ENCODE results near the gene DDX5.

The DDX5 gene

DNA sequence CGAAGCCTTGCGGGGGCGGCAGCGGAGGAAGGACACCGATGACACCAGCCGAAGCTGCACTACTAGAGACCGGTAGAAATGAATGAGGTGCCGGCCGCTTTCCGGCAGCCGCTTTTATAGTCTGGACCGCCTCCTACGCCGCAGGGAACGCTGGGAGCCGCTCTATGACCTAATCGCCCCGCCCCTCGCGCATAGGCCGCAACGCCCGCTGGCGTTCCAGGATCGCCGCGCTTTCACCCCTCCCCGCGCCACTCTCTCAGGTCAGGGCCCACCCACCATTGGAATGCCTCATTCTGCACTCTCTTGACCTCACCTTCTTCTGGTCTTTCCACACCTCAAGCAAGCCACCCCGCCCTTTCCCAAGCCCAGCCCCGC is at the start of gene DDX5:
Gene DDX5, minus strand, starts transcription at position 89 of the 375 bp plus-strand sequence. CDS start 170 bp downstream, outside the sequence.
- no peak for DNase-seq (ENCODE audit: low read depth)

- no peak for DNase-seq (ENCODE audit: low read depth)
Measured at GRCh38 chr17:64555281-64555680, 49.2 kb upstream of the DDX5 start.

DNA sequence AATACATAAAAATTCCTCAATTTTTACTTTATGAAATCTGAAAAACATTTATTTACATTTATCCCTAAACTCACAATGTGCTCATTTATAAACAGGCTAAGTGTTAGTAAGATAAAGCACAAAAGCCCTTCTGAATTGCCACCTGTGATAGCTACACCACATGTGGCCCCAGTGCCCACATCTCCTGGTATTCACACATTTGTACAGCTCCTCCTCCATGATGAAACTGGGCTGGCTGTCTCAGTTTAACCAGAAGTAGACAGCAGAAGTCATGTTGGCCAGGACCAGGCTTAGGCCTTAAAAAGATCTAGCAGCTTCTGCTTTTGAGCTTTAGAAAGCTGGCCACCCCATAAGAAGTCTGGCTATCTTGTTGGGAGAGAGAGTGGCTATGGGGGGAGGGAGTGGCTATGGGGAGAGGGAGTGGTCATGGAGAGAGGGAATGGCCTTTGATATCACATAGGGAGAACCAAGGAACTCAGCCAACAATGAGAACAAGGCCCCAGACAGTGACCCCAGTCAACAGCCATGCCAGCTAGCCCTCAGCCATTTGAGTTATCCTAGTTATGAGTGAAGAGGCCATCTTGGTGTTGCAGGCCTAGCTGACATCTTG is 48.0 kb upstream of the DDX5 start:
- DNase-seq (ENCODE audit: low read depth): no peak

- no peak for DNase-seq (ENCODE audit: low read depth)
Measured at GRCh38 chr17:64551461-64551860, 45.4 kb upstream of the DDX5 start.

GRCh38 chr17:64547319-64547718 is 41.2 kb upstream of the DDX5 start:
- no peak for DNase-seq (ENCODE audit: low read depth)

DNA sequence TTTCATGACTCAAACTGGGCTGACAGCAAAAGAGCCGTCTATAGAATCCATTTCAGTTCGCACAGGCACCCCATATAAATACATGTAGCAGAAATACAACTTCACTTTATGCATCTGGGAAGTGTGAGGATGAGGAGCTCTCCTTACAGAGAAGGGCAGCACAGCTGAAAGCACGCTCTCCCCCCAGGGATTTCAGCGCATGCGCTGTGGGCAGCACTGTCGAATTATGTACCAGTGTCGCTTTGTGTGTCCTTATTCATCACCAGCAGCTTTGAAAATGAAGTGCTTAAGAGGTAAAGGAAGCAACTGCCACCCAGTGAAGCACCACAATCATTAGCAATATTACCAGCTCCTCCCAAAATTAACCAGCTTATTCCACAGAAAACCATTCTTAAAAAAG is 40.6 kb upstream of the DDX5 start:
- no peak for DNase-seq (ENCODE audit: low read depth)

DNA sequence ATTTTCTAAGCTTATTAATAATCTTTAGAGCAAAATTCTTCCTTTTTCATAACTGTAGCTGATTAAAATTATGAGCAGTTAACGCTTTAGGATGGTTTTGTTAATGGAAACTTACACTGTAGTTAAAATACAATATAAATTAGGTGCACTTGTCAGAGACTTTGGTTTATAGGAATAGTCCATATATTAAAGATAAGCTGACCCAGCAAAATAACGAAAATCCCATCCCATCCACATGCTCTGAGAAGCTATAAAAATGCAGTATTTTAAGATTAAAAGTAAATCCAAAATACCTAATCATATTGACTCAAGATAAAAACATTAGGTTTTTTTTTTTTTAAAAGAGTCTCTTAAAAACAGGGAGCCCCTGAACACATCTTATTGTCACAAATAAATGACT is 38.7 kb upstream of the DDX5 start:
- DNase-seq (ENCODE audit: low read depth): no peak

GRCh38 chr17:64540118-64540776 is 34.2 kb upstream of the DDX5 start:
- DNase-seq (ENCODE audit: low read depth): no peak

GRCh38 chr17:64538508-64539130 is 32.5 kb upstream of the DDX5 start:
- no peak for DNase-seq (ENCODE audit: low read depth)

DNA sequence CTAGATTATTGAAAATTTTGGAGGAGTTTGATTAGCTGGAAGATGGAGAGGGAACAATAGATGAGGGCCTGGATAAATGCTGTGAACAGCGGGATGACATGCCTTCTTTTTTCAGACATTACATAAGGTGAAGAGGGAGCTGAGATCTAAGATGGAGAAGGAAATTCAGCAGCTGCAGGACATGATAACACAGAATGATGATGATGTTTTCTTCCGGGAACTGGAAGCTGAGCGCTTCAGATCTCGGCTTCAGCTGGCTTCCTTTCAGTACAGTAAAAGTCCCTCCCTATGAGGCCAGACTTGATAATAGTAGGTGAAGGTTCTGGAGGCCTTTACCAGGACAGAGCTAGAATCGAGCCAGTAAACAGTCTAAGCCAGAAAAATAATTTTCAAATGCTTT is 31.4 kb upstream of the DDX5 start:
- no peak for DNase-seq (ENCODE audit: low read depth)

DNA sequence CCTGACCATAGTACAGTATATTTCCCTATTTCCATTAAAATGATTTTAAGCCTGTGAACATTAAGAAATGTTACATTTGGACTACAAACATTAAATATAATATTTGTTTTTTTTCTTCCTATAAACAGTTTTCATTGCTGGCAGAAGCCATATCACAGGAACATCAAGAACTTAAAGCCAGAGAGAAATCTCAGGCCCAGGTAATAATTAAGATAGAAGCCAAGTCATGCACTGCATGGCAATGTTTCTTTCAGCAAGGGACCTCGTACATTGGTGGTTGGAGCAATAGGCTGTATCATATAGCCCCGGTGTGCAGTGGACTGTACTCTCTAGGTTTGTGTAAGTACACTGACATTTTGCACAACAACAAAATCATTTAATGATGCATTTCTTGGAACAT is 30.8 kb upstream of the DDX5 start:
- DNase-seq (ENCODE audit: low read depth): no peak

DNA sequence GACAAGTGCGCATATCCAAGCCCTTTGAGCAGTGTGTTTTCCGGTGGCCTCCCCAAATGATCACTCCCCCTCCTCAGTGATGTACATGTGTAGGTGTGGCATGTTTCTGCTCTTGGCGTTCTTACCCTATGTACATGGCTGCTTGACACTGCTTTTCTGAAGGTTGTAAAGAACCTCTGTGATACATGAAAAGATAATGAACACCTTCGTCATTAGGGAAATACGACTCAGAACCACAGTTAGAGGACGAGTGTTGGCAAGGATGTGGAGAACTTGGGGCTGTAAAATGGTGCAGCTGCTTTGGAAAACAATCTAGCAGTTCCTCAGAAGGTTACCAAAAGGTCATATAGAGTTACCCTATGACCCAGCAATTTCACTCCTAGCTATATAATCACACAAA is 29.3 kb upstream of the DDX5 start:
- no peak for DNase-seq (ENCODE audit: low read depth)

DNA sequence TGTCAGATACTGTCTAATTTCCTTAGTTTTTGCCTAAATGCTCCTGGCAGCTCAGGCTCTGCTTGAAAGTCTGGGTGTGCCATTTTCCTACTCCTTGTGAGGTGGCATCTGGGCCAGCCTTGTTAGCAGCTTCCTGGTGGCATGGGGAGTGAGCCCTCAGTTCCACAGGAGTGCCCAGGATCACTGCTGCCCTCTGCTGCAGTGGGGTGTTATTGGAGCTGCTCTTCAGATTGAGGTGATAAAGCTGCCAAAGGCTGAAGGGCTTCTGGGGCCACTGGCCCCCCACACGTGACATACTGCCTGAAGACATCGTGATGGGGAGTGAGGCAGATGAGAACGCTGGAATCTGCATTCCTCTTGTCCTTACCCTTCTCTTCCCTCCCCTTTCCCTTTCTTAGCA is 28.1 kb upstream of the DDX5 start:
- DNase-seq (ENCODE audit: low read depth): no peak

DNA sequence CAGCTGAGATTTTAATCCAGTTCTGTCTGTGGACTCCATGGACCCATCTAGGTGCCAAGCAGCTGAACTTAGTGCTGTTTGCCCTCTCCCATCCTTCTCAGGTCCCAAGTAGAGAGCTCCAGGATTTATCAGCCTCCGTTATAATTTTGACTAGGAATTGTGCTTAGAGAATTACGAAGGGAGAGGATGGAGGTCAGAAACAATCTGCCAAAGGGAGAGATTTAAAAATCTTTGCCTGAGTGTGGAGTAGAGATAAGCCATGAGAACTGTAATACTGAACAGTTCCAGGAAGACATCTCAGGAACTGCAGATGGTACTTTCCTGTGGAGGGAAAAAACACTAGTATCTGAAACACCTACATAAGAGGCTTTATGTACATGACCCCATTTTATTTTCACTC is 27.7 kb upstream of the DDX5 start:
- no peak for DNase-seq (ENCODE audit: low read depth)

DNA sequence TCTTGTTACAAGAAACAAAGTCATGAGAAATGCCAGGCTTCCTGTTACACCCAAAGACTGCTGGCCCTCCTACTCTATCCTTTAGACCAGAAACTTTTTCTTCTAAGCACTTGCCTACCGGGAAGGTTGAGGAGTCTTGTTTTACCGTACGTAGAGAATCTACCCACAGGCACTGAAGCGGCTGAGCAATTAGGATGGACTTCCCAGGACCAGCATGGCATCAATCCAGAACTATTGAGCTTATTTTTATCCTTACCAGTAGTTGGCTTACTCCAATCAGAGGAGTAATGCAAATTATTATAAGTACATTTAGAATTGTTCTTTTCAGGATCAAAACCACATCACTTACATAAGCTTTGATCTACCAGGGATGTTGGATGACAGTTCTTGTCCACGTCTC is 26.3 kb upstream of the DDX5 start:
- no peak for DNase-seq (ENCODE audit: low read depth)

DNA sequence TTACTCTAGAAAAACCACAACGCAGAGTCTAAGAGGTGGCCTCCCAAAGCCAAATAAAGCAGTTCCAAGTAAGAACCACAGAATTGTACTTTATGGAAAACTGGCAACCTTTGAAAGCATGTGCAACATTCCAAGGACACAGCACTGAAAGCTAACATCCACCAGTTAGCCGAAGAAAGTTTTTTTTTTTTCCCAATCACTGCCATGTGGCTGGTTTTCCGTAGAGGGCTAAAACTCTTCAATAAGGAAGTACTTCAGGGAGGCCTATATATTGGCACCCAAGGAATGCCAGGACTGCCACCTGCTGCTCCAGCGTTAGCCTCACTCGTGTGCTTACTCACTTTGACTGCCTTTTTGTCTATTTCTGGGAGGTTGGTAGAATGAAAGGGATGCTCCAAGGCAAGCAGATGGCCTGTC is 25.9 kb upstream of the DDX5 start:
- no peak for DNase-seq (ENCODE audit: low read depth)

- DNase-seq (ENCODE audit: low read depth): no peak
Measured at GRCh38 chr17:64529221-64529620, 23.1 kb upstream of the DDX5 start.

GRCh38 chr17:64527914-64528313 is 21.8 kb upstream of the DDX5 start:
- no peak for DNase-seq (ENCODE audit: low read depth)

- DNase-seq (ENCODE audit: low read depth): no peak
Measured at GRCh38 chr17:64520359-64520758, 14.3 kb upstream of the DDX5 start.

DNA sequence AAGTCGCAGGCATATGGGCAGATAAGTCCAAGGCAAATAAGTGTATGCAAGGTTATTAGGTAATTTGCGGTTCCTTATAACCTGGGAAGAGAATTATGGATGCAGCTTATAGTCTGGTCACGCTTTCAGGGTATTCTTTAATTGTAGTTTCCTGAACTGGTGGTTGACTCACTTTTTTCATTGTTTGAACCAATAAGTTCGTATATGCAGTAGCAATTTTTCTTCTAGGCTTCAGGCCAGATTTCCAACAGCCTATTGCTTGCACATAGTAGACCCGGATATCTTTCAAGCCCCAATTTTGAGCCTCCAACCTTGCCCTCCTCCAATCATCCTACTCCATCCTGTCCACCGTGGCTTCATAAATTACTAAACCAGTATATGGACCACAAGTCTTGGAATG is 13.5 kb upstream of the DDX5 start:
- no peak for DNase-seq (ENCODE audit: low read depth)

- no peak for DNase-seq (ENCODE audit: low read depth)
Measured at GRCh38 chr17:64515829-64516228, 9.7 kb upstream of the DDX5 start.

DNA sequence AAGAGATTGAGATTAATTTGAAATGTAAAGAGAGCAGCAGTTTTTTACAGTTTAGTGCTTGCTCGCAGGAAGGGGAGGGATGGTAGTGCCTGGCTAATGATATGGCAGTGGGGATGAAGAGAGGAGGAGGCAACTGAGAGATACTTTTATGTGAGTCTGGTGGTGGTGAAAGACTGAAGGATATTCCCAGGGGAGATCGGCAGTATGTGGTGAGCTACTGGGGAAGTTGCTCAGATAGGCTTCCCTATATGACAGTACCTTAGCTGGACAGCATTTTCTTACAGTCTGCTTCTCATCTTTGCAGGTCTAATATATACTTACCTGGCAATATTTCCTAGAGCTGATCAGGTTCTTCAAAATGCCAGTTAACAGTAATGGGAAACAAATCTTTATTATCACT is 9.3 kb upstream of the DDX5 start:
- DNase-seq (ENCODE audit: low read depth): no peak

- DNase-seq (ENCODE audit: low read depth): no peak
Measured at GRCh38 chr17:64509179-64509578, 3.1 kb upstream of the DDX5 start.

DNA sequence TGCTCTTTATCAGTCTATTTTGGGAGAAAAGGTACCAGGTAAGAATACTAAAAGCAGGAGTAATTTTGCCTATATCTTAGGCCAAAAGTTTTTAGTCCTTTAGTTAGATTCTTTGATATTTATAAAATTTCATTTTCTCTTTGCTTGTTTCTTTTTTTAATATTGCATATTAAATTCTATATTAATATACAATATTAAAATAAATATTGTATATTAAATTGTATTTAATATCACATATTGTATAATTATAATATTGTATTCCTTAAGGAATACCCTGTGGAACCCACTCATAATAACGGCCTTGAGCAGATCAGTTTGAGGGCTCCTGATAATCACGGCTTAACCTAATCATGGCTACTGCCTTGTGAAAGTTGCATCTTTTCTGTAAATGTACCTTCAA is 2.6 kb upstream of the DDX5 start:
- no peak for DNase-seq (ENCODE audit: low read depth)
